Keratinocyte (primary cell): ENCODE data around the gene PURA. TPM values are rescaled to one million over a fixed set of nuclear protein-coding genes. Genes with fewer than 3 reads are reported as not detected.

Experiments
- DNase-seq: peaks from one replicate; pipeline ENCODE4 v3.0.0-alpha.2; 2011; ENCODE audit warnings: low read depth, missing footprints, low spot score
- FAIRE-seq: peaks from 2 replicates; lab custom pipeline; 2011; peaks lifted over from hg19 to GRCh38; lab: Jason Lieb, UNC
- H2AFZ ChIP-seq: 2 replicates; pipeline ENCODE4 v1.6.0; 2012; ENCODE audit warnings: low read length, control low read depth, inconsistent platforms; ENCODE audit not compliant: control insufficient read depth
- H3K27ac ChIP-seq: 2 replicates; pipeline ENCODE4 v1.5.1; 2011; ENCODE audit warnings: low read length; ENCODE audit not compliant: control insufficient read depth, insufficient read depth
- H3K27me3 ChIP-seq: 3 replicates; pipeline ENCODE4 v1.6.0; 2011; ENCODE audit warnings: low read length; ENCODE audit not compliant: control insufficient read depth, insufficient read depth; ENCODE audit errors: extremely low read depth
- H3K36me3 ChIP-seq, 2 experiments: 2 replicates in 1 of 2; 3 replicates in 1 of 2; pipeline ENCODE4 v1.5.1; 2011; ENCODE audit warnings: low read length in 2 of 2, mild to moderate bottlenecking in 1 of 2; ENCODE audit not compliant: control insufficient read depth in 2 of 2, insufficient read depth in 2 of 2; ENCODE audit errors: extremely low read depth in 1 of 2
- H3K4me1 ChIP-seq: 3 replicates; pipeline ENCODE4 v1.5.1; 2011; ENCODE audit warnings: low read length; ENCODE audit not compliant: control insufficient read depth, insufficient read depth; ENCODE audit errors: extremely low read depth
- H3K4me2 ChIP-seq: 3 replicates; pipeline ENCODE4 v1.6.0; 2011; ENCODE audit warnings: low read depth, low read length; ENCODE audit not compliant: control insufficient read depth, insufficient read depth; ENCODE audit errors: extremely low read depth
- H3K4me3 ChIP-seq, 3 experiments: fragments of 200-600 bp in 1 of 3; sonication (generic) in 1 of 3; 2 replicates in 2 of 3; 3 replicates in 1 of 3; pipeline ENCODE4 v1.5.1; 2011 to 2016; ENCODE audit warnings: low read length in 3 of 3, mild to moderate bottlenecking in 3 of 3, control low read depth in 2 of 3, inconsistent platforms in 1 of 3, low read depth in 1 of 3, mixed read lengths in 1 of 3, mixed run types in 1 of 3, moderate library complexity in 1 of 3; ENCODE audit not compliant: control insufficient read depth in 2 of 3, insufficient read depth in 2 of 3; ENCODE audit errors: extremely low read depth in 1 of 3
- H3K79me2 ChIP-seq: 2 replicates; pipeline ENCODE4 v1.6.0; 2012; ENCODE audit warnings: low read length; ENCODE audit not compliant: control insufficient read depth, insufficient read depth
- H3K9ac ChIP-seq: 3 replicates; pipeline ENCODE4 v1.6.0; 2011; ENCODE audit warnings: low read length; ENCODE audit not compliant: control insufficient read depth, insufficient read depth; ENCODE audit errors: extremely low read depth
- H3K9me1 ChIP-seq: 3 replicates; pipeline ENCODE4 v1.6.0; 2011; ENCODE audit warnings: low read length; ENCODE audit not compliant: control insufficient read depth, insufficient read depth; ENCODE audit errors: extremely low read depth
- H3K9me3 ChIP-seq: 2 replicates; pipeline ENCODE4 v1.5.1; 2012; ENCODE audit warnings: low read depth, low read length; ENCODE audit not compliant: control insufficient read depth
- H4K20me1 ChIP-seq: 3 replicates; pipeline ENCODE4 v1.6.0; 2011; ENCODE audit warnings: low read length; ENCODE audit not compliant: control insufficient read depth, insufficient read depth; ENCODE audit errors: extremely low read depth
- CTCF ChIP-seq, 3 experiments: IDR thresholded peaks in 1 of 3; conservative IDR thresholded peaks in 1 of 3; optimal IDR thresholded peaks in 1 of 3; 2 replicates in 2 of 3; 3 replicates in 1 of 3; pipeline versions ENCODE3 to v1.5.1; 2011; ENCODE audit warnings: low read length in 3 of 3, mild to moderate bottlenecking in 3 of 3, moderate library complexity in 2 of 3, control low read depth in 1 of 3, inconsistent platforms in 1 of 3; ENCODE audit not compliant: insufficient read depth in 2 of 3; ENCODE audit errors: extremely low read depth in 1 of 3
- EZH2 ChIP-seq: IDR thresholded peaks from one replicate; pipeline ENCODE4 v1.6.1; 2012; ENCODE audit warnings: inconsistent platforms, mild to moderate bottlenecking, low read length, moderate library complexity
- dilution Hi-C: fragments of 300-500 bp; cut with MboI; formaldehyde crosslinking; loops from one replicate; pipeline ENCODE4 v1.7.0; 2020; ENCODE audit warnings: low sequenced_read_pairs; ENCODE audit not compliant: extremely low pct_ligation_motif_present
- polyA plus RNA-seq, 5 experiments: library from polyadenylated mRNA; depleted of rRNA in 3 of 5; stranded (reverse) in 3 of 5; stranded (forward) in 1 of 5; unstranded in 1 of 5; fragments of >200 nt; gene quantifications; 1 replicate in 1 of 5; 2 replicates in 3 of 5; 3 replicates in 1 of 5; pipeline versions ENCODE4 v1.2.1 to v1.2.3, GENCODE V29; 2011 to 2012; ENCODE audit warnings: missing spikeins in 2 of 5, low read depth in 1 of 5, low replicate concordance in 1 of 5

The PURA gene
- polyA plus RNA-seq, 1 donor (not counting 4 experiments of a cell fraction or from before 2014, with no cell fraction given): 4.1 TPM

- dilution Hi-C loops: loop anchor here (25.0 kb wide), 1 partner anchor 103 kb away; no protein-coding TSS in a partner anchor
- Histone ChIP-seq H3K4me3 (no peak overlapping the region), H3K27ac (no peak overlapping the region), H3K27me3 (no peaks in the 10 kb centered on the region), H3K79me2 (no peaks in the 10 kb centered on the region), H3K9me3 (no peaks in the 10 kb centered on the region), H3K36me3 (no peaks in the 10 kb centered on the region), H3K4me2 (no peak overlapping the region), H3K9ac (no peak overlapping the region), H2AFZ (no peak overlapping the region), H3K4me1 (no peaks in the 10 kb centered on the region), H3K9me1 (no peaks in the 10 kb centered on the region), H4K20me1 (no peaks in the 10 kb centered on the region)
- FAIRE-seq (no peak), DNase-seq (no peak)
- TF ChIP-seq EZH2 (no peak), CTCF (optimal IDR thresholded peaks at IDR 0.05 in 1 of 3, IDR thresholded peaks at IDR 0.05 in 1 of 3, conservative IDR thresholded peaks at IDR 0.05 in 1 of 3; ENCODE audit: extremely low read depth in 1 of 3, insufficient read depth in 2 of 3, low read length in 3 of 3) (no peak)
These were observed 51.4 kb downstream of the PURA start for GRCh38 chr5:140165101-140165922.

- no peak overlapping the region for H3K4me3 ChIP-seq
These were observed 52.0 kb downstream of the PURA start for GRCh38 chr5:140165923-140166270.

More at GRCh38 chr5:140165923-140166270, 52.0 kb downstream of the PURA start:
- DNase-seq: no peak
- H3K27ac ChIP-seq: no peak overlapping the region
- H3K36me3 ChIP-seq: no peaks in the 10 kb centered on the region
- no peaks in the 10 kb centered on the region for H3K79me2 ChIP-seq
- dilution Hi-C loops: loop anchor here (25.0 kb wide), 1 partner anchor 104 kb away; no protein-coding TSS in a partner anchor
- H3K9me3 ChIP-seq: no peaks in the 10 kb centered on the region
- no peaks in the 10 kb centered on the region for H3K9me1 ChIP-seq
- H3K27me3 ChIP-seq: no peaks in the 10 kb centered on the region
- TF ChIP-seq EZH2 (no peak), CTCF (optimal IDR thresholded peaks at IDR 0.05 in 1 of 3, IDR thresholded peaks at IDR 0.05 in 1 of 3, conservative IDR thresholded peaks at IDR 0.05 in 1 of 3; ENCODE audit: extremely low read depth in 1 of 3, insufficient read depth in 2 of 3, low read length in 3 of 3) (no peak)
- FAIRE-seq: no peak
- no peak overlapping the region for H3K4me2 ChIP-seq
- H3K4me1 ChIP-seq: no peaks in the 10 kb centered on the region
- no peak overlapping the region for H3K9ac ChIP-seq
- no peaks in the 10 kb centered on the region for H4K20me1 ChIP-seq
- H2AFZ ChIP-seq: no peak overlapping the region
